HG02970 (cell line): ENCODE results near the gene PTRH1.
A peak's percentile ranks its signal among the peaks of the same experiment; 100 is the strongest.
"Not testable (repeated sequence)": the region's sequence is repeated elsewhere in the genome, so short reads cannot be mapped to it uniquely, and the experiment has no call there.

Experiments
- ATAC-seq: cut with Tn5 transposase; IDR thresholded peaks from one replicate; pipeline ENCODE4 v1.9.1; 2021; ENCODE audit warnings: mild to moderate bottlenecking, moderate library complexity, moderate number of reproducible peaks; ENCODE audit not compliant: unreplicated experiment, low FRiP score

PTRH1 gene

GRCh38 chr9:127715470-127716337 is at the start of gene PTRH1, which contains the start of gene TTC16:
Gene PTRH1, minus strand, starts transcription at chr9:127715663. Its CDS starts 24 bp downstream, at chr9:127715639.
Gene TTC16, plus strand, starts transcription at chr9:127716079. Its CDS starts 67 bp downstream, at chr9:127716146.
- ATAC-seq = peak; percentile 84

- no peak for ATAC-seq
These were observed 48.5 kb upstream of the PTRH1 start for GRCh38 chr9:127763918-127764384.

- no peak for ATAC-seq
These were observed 46.7 kb upstream of the PTRH1 start for GRCh38 chr9:127762111-127762676.

- no peak for ATAC-seq
These were observed 46.1 kb upstream of the PTRH1 start for GRCh38 chr9:127761491-127761956.

GRCh38 chr9:127761061-127761460 is 45.6 kb upstream of the PTRH1 start:
- no peak for ATAC-seq

- no peak for ATAC-seq
These were observed 43.4 kb upstream of the PTRH1 start for GRCh38 chr9:127758843-127759242.

GRCh38 chr9:127756776-127757175 is 41.3 kb upstream of the PTRH1 start:
- ATAC-seq = not testable (repeated sequence)

- ATAC-seq = no peak
These were observed 40.8 kb upstream of the PTRH1 start for GRCh38 chr9:127756233-127756632.

GRCh38 chr9:127755061-127756060 is 39.9 kb upstream of the PTRH1 start:
- no peak for ATAC-seq

- no peak for ATAC-seq
These were observed 38.9 kb upstream of the PTRH1 start for GRCh38 chr9:127754099-127755060.

GRCh38 chr9:127753622-127754021 is 38.2 kb upstream of the PTRH1 start:
- ATAC-seq = no peak

- ATAC-seq = no peak
These were observed 37.7 kb upstream of the PTRH1 start for GRCh38 chr9:127753148-127753547.

- ATAC-seq = no peak
These were observed 36.0 kb upstream of the PTRH1 start for GRCh38 chr9:127751269-127752054.

- ATAC-seq = no peak
These were observed 33.8 kb upstream of the PTRH1 start for GRCh38 chr9:127749090-127749787.

- ATAC-seq = no peak
These were observed 31.6 kb upstream of the PTRH1 start for GRCh38 chr9:127746959-127747569.

- no peak for ATAC-seq
These were observed 29.1 kb upstream of the PTRH1 start for GRCh38 chr9:127744398-127745110.
